ENCODE results near the gene PRR5L. TPM values are rescaled to one million over a fixed set of nuclear protein-coding genes. Genes with fewer than 3 reads are reported as not detected.

Gene PRR5L
- total and polyA plus RNA-seq, 2 experiments from 2014 or later, result 3.1 to 7.5 TPM

- no peak overlapping the region for H3K27ac ChIP-seq
- no peak overlapping the region for H2AFZ ChIP-seq
- DNase-seq (ENCODE audit: low spot score), result no peak
- H3K4me3 ChIP-seq, result no peak overlapping the region
- TF ChIP-seq CTCF (IDR thresholded peaks at IDR 0.05; ENCODE audit: poor library complexity) (no peak), EZH2 (IDR thresholded peaks at IDR 0.05; ENCODE audit: borderline replicate concordance) (no peak), EZH2phosphoT487 (IDR thresholded peaks at IDR 0.05; ENCODE audit: low read depth, severe bottlenecking, unreplicated experiment) (no peak)
- no peaks in the 10 kb centered on the region for H3K9me2 ChIP-seq (replicated peaks; ENCODE audit: insufficient read depth)
- 51% methylated on average over 2 of the region's 2 CpGs for WGBS (ENCODE audit: low lambda C conversion rate, missing lambda C conversion rate)
- no peaks in the 10 kb centered on the region for H3K27me3 ChIP-seq
- H3K9me3 ChIP-seq (ENCODE audit: low read depth), result no peaks in the 10 kb centered on the region
- H3K4me2 ChIP-seq, result no peak overlapping the region
- no peaks in the 10 kb centered on the region for H3K4me1 ChIP-seq (ENCODE audit: insufficient read depth)
- H3K36me3 ChIP-seq (replicated peaks; ENCODE audit: insufficient read depth, low read depth), result no peaks in the 10 kb centered on the region
- H3K79me2 ChIP-seq, result no peaks in the 10 kb centered on the region
- no peaks in the 10 kb centered on the region for H4K20me1 ChIP-seq (ENCODE audit: insufficient read depth, poor library complexity, severe bottlenecking)
Measured at GRCh38 chr11:36333897-36334296, 37.8 kb downstream of the PRR5L start.

- Histone ChIP-seq H3K9me3 (ENCODE audit: low read depth) (no peaks in the 10 kb centered on the region), H3K4me3 (no peak overlapping the region), H4K20me1 (ENCODE audit: insufficient read depth, poor library complexity, severe bottlenecking) (no peaks in the 10 kb centered on the region), H3K36me3 (replicated peaks; ENCODE audit: insufficient read depth, low read depth) (no peaks in the 10 kb centered on the region), H2AFZ (no peak overlapping the region), H3K27ac (no peak overlapping the region), H3K4me1 (ENCODE audit: insufficient read depth) (peaks cover 7% of the 10 kb centered on the region), H3K9me2 (replicated peaks; ENCODE audit: insufficient read depth) (no peaks in the 10 kb centered on the region), H3K4me2 (no peak overlapping the region), H3K79me2 (no peaks in the 10 kb centered on the region), H3K27me3 (no peaks in the 10 kb centered on the region)
- 79% methylated on average over 2 of the region's 2 CpGs for WGBS (ENCODE audit: low lambda C conversion rate, missing lambda C conversion rate)
- TF ChIP-seq CTCF (IDR thresholded peaks at IDR 0.05; ENCODE audit: poor library complexity), result no peak
- TF ChIP-seq EZH2 (IDR thresholded peaks at IDR 0.05; ENCODE audit: borderline replicate concordance), result no peak
- TF ChIP-seq EZH2phosphoT487 (IDR thresholded peaks at IDR 0.05; ENCODE audit: low read depth, severe bottlenecking, unreplicated experiment), result no peak
- no peak for DNase-seq (ENCODE audit: low spot score)
Measured at GRCh38 chr11:36339888-36340287, 43.8 kb downstream of the PRR5L start.

- Histone ChIP-seq H3K4me1 (ENCODE audit: insufficient read depth) (peaks cover 11% of the 10 kb centered on the region), H3K79me2 (no peaks in the 10 kb centered on the region)
Measured at GRCh38 chr11:36340897-36341296, 44.8 kb downstream of the PRR5L start.

More at GRCh38 chr11:36340897-36341296, 44.8 kb downstream of the PRR5L start:
- TF ChIP-seq EZH2 (IDR thresholded peaks at IDR 0.05; ENCODE audit: borderline replicate concordance), result no peak
- TF ChIP-seq EZH2phosphoT487 (IDR thresholded peaks at IDR 0.05; ENCODE audit: low read depth, severe bottlenecking, unreplicated experiment), result no peak
- no peak for TF ChIP-seq CTCF (IDR thresholded peaks at IDR 0.05; ENCODE audit: poor library complexity)
- Histone ChIP-seq H3K36me3 (replicated peaks; ENCODE audit: insufficient read depth, low read depth) (no peaks in the 10 kb centered on the region), H4K20me1 (ENCODE audit: insufficient read depth, poor library complexity, severe bottlenecking) (no peaks in the 10 kb centered on the region), H3K4me3 (no peak overlapping the region), H2AFZ (no peak overlapping the region), H3K4me2 (no peak overlapping the region), H3K27ac (no peak overlapping the region), H3K27me3 (no peaks in the 10 kb centered on the region), H3K9me2 (replicated peaks; ENCODE audit: insufficient read depth) (no peaks in the 10 kb centered on the region), H3K9me3 (ENCODE audit: low read depth) (no peaks in the 10 kb centered on the region)
- WGBS (ENCODE audit: low lambda C conversion rate, missing lambda C conversion rate), result 55% methylated on average over 5 of the region's 5 CpGs
- DNase-seq (ENCODE audit: low spot score), result no peak
